ENCODE measurements around the gene C6orf132.
A peak's percentile ranks its signal among the peaks of the same experiment; 100 is the strongest.

Gene C6orf132

GRCh38 chr6:42142118-42142835, at the start of gene C6orf132:
Gene C6orf132, minus strand, starts transcription at chr6:42142620. Its CDS starts 176 bp downstream, at chr6:42142444.
- Mint-ChIP-seq H3K27ac (no peak within 1 kb of the TSS), H3K4me1 (ENCODE audit: low read depth) (no peaks in the 10 kb centered on the region), H3K27me3 (ENCODE audit: low read depth) (peaks cover 47% of the 10 kb centered on the region), H3K36me3 (ENCODE audit: low read depth) (no peaks in the 10 kb centered on the region), H3K9me3 (no peaks in the 10 kb centered on the region), H3K4me3 (no peak within 1 kb of the TSS)
- no peak for DNase-seq (ENCODE audit: low spot score)

- Mint-ChIP-seq H3K27ac (no peak overlapping the region), H3K27me3 (ENCODE audit: low read depth) (no peaks in the 10 kb centered on the region), H3K4me1 (ENCODE audit: low read depth) (no peaks in the 10 kb centered on the region), H3K36me3 (ENCODE audit: low read depth) (no peaks in the 10 kb centered on the region), H3K4me3 (no peak overlapping the region), H3K9me3 (no peaks in the 10 kb centered on the region)
- DNase-seq (ENCODE audit: low spot score): no peak
These were observed 48.2 kb upstream of the C6orf132 start for GRCh38 chr6:42190554-42191183.

- H3K27ac Mint-ChIP-seq: no peak overlapping the region
- no peak overlapping the region for H3K4me3 Mint-ChIP-seq
- no peaks in the 10 kb centered on the region for H3K4me1 Mint-ChIP-seq (ENCODE audit: low read depth)
- H3K9me3 Mint-ChIP-seq: no peaks in the 10 kb centered on the region
- no peaks in the 10 kb centered on the region for H3K27me3 Mint-ChIP-seq (ENCODE audit: low read depth)
- no peak for DNase-seq (ENCODE audit: low spot score)
- H3K36me3 Mint-ChIP-seq (ENCODE audit: low read depth): no peaks in the 10 kb centered on the region
These were observed 46.0 kb upstream of the C6orf132 start for GRCh38 chr6:42188406-42188805.

- Mint-ChIP-seq H3K27ac (no peak overlapping the region), H3K4me1 (ENCODE audit: low read depth) (no peaks in the 10 kb centered on the region), H3K9me3 (no peaks in the 10 kb centered on the region), H3K36me3 (ENCODE audit: low read depth) (no peaks in the 10 kb centered on the region), H3K4me3 (no peak overlapping the region), H3K27me3 (ENCODE audit: low read depth) (no peaks in the 10 kb centered on the region)
- no peak for DNase-seq (ENCODE audit: low spot score)
These were observed 43.2 kb upstream of the C6orf132 start for GRCh38 chr6:42185597-42185996.

- no peak overlapping the region for H3K4me3 Mint-ChIP-seq
- H3K27me3 Mint-ChIP-seq (ENCODE audit: low read depth): no peaks in the 10 kb centered on the region
- no peaks in the 10 kb centered on the region for H3K4me1 Mint-ChIP-seq (ENCODE audit: low read depth)
- no peaks in the 10 kb centered on the region for H3K9me3 Mint-ChIP-seq
- no peak overlapping the region for H3K27ac Mint-ChIP-seq
- H3K36me3 Mint-ChIP-seq (ENCODE audit: low read depth): no peaks in the 10 kb centered on the region
- no peak for DNase-seq (ENCODE audit: low spot score)
These were observed 42.1 kb upstream of the C6orf132 start for GRCh38 chr6:42184475-42184874.

GRCh38 chr6:42182101-42182500, 39.7 kb upstream of the C6orf132 start:
- no peaks in the 10 kb centered on the region for H3K36me3 Mint-ChIP-seq (ENCODE audit: low read depth)
- H3K9me3 Mint-ChIP-seq: no peaks in the 10 kb centered on the region
- no peaks in the 10 kb centered on the region for H3K27me3 Mint-ChIP-seq (ENCODE audit: low read depth)
- no peak overlapping the region for H3K4me3 Mint-ChIP-seq
- H3K4me1 Mint-ChIP-seq (ENCODE audit: low read depth): no peaks in the 10 kb centered on the region
- no peak for DNase-seq (ENCODE audit: low spot score)
- H3K27ac Mint-ChIP-seq: no peak overlapping the region

- Mint-ChIP-seq H3K27ac (no peak overlapping the region), H3K4me3 (no peak overlapping the region), H3K4me1 (ENCODE audit: low read depth) (no peaks in the 10 kb centered on the region), H3K9me3 (no peaks in the 10 kb centered on the region), H3K36me3 (ENCODE audit: low read depth) (no peaks in the 10 kb centered on the region), H3K27me3 (ENCODE audit: low read depth) (no peaks in the 10 kb centered on the region)
- peak; percentile 34 for DNase-seq (ENCODE audit: low spot score)
These were observed 37.5 kb upstream of the C6orf132 start for GRCh38 chr6:42179945-42180313.

- H3K4me3 Mint-ChIP-seq: no peak overlapping the region
- H3K36me3 Mint-ChIP-seq (ENCODE audit: low read depth): no peaks in the 10 kb centered on the region
- no peaks in the 10 kb centered on the region for H3K4me1 Mint-ChIP-seq (ENCODE audit: low read depth)
- no peak for DNase-seq (ENCODE audit: low spot score)
- H3K27ac Mint-ChIP-seq: no peak overlapping the region
- H3K9me3 Mint-ChIP-seq: no peaks in the 10 kb centered on the region
- no peaks in the 10 kb centered on the region for H3K27me3 Mint-ChIP-seq (ENCODE audit: low read depth)
These were observed 37.0 kb upstream of the C6orf132 start for GRCh38 chr6:42179261-42179944.

- no peak overlapping the region for H3K4me3 Mint-ChIP-seq
- no peaks in the 10 kb centered on the region for H3K9me3 Mint-ChIP-seq
- no peaks in the 10 kb centered on the region for H3K4me1 Mint-ChIP-seq (ENCODE audit: low read depth)
- H3K27me3 Mint-ChIP-seq (ENCODE audit: low read depth): no peaks in the 10 kb centered on the region
- no peak for DNase-seq (ENCODE audit: low spot score)
- no peaks in the 10 kb centered on the region for H3K36me3 Mint-ChIP-seq (ENCODE audit: low read depth)
- H3K27ac Mint-ChIP-seq: no peak overlapping the region
These were observed 35.3 kb upstream of the C6orf132 start for GRCh38 chr6:42177514-42178364.

GRCh38 chr6:42176981-42177380, 34.6 kb upstream of the C6orf132 start:
- Mint-ChIP-seq H3K4me3 (no peak overlapping the region), H3K4me1 (ENCODE audit: low read depth) (no peaks in the 10 kb centered on the region), H3K36me3 (ENCODE audit: low read depth) (no peaks in the 10 kb centered on the region), H3K27me3 (ENCODE audit: low read depth) (no peaks in the 10 kb centered on the region), H3K27ac (no peak overlapping the region), H3K9me3 (no peaks in the 10 kb centered on the region)
- DNase-seq (ENCODE audit: low spot score): no peak

- Mint-ChIP-seq H3K4me3 (no peak overlapping the region), H3K9me3 (no peaks in the 10 kb centered on the region), H3K27ac (no peak overlapping the region), H3K27me3 (ENCODE audit: low read depth) (no peaks in the 10 kb centered on the region), H3K4me1 (ENCODE audit: low read depth) (no peaks in the 10 kb centered on the region), H3K36me3 (ENCODE audit: low read depth) (no peaks in the 10 kb centered on the region)
- no peak for DNase-seq (ENCODE audit: low spot score)
These were observed 33.4 kb upstream of the C6orf132 start for GRCh38 chr6:42175860-42176259.

- Mint-ChIP-seq H3K4me1 (ENCODE audit: low read depth) (no peaks in the 10 kb centered on the region), H3K27me3 (ENCODE audit: low read depth) (no peaks in the 10 kb centered on the region), H3K27ac (no peak within 1 kb of the TSS), H3K9me3 (no peaks in the 10 kb centered on the region), H3K4me3 (no peak within 1 kb of the TSS), H3K36me3 (ENCODE audit: low read depth) (no peaks in the 10 kb centered on the region)
- DNase-seq (ENCODE audit: low spot score): no peak
These were observed 30.7 kb upstream of the C6orf132 start, which contains the start of gene GUCA1A for GRCh38 chr6:42173101-42173500. Gene GUCA1A, plus strand, starts transcription at chr6:42173364. Its CDS starts 250 bp downstream, at chr6:42173614.

GRCh38 chr6:42171813-42172581, 29.6 kb upstream of the C6orf132 start:
- H3K36me3 Mint-ChIP-seq (ENCODE audit: low read depth): no peaks in the 10 kb centered on the region
- no peaks in the 10 kb centered on the region for H3K9me3 Mint-ChIP-seq
- no peak overlapping the region for H3K4me3 Mint-ChIP-seq
- no peaks in the 10 kb centered on the region for H3K27me3 Mint-ChIP-seq (ENCODE audit: low read depth)
- DNase-seq (ENCODE audit: low spot score): no peak
- no peak overlapping the region for H3K27ac Mint-ChIP-seq
- H3K4me1 Mint-ChIP-seq (ENCODE audit: low read depth): no peaks in the 10 kb centered on the region
